Forelimb muscle (tissue), 1 donor: ENCODE results near the gene DUT. TPM values are rescaled to one million over a fixed set of nuclear protein-coding genes. Genes with fewer than 3 reads are reported as not detected.

Experiments used
- DNase-seq: peaks from one replicate; pipeline ENCODE4 v3.0.0-alpha.2; 2013; ENCODE audit warnings: low read depth
- polyA plus RNA-seq: library from polyadenylated mRNA; unstranded; fragments of 120-200 nt; gene quantifications from one replicate; pipeline ENCODE4 v1.2.1, GENCODE V29; 2013; ENCODE audit not compliant: insufficient read length

The DUT gene
- polyA plus RNA-seq, 1 donor: 107 TPM

DNA sequence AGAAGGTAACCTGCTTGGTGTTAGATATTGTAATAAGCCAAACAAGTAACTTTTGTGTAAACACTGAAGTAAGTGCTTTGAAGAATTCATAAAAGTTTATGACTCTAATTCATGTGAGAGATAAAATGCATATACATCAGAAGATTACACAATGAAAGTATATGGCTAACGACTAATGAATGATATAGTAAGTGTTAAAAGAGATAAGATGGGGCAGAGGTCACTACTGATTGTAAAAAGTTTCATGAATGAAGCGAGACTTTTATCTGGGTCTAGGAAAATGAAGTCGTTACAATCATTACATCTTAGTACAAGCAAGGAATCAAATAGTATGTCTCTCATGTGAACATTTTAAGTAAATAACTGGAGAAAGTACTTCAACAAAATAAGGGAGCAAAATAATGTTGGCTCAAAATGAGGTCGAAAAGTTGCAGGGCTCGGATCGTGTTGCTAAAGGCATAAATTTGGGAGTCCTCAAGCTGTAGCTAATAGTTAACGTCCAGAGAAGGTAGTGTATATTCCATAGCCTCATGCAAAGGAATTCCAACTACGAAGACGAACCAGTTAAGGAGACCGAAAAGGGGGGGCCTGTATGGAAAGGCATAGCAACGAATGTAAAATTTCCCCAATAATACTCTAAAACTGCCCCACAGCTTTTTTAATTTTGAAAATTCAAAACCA, 984 bp upstream of the DUT start:
- DNase-seq: no peak

DNA sequence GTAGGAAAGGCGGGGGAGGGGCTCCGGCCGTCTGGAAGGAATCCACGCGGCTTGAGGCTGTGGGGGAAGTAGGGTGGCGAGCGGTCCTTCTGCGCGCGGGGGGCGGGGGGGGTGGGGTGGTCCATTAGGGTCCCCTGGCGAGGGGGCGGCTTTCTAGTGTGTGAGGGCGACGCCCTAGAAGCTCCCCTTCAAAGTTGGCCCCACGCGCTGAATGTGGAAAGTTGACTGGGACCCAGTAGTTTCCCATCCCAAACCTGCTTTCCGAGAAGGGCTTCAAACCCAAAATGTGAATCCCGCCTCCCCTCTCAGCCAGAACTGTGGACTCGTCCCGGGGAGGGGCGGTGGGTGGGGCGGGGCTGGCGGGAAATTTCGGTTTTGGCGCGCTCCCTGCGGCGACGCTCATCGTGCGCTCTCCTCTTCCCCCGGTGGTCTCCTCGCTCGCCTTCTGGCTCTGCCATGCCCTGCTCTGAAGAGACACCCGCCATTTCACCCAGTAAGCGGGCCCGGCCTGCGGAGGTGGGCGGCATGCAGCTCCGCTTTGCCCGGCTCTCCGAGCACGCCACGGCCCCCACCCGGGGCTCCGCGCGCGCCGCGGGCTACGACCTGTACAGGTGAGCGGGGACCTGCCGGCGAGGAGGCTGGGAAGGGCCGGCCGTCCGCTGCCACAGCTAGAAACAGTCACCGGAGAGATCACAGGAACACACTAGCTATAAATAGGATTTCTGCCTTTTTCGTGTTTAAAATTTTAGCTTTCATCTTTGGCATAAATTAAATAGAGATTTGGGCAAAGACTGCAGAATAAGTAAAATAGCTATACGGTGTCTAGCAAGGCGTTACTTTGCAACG, 790 bp downstream of the DUT start:
- peak; percentile 35 for DNase-seq

- DNase-seq: no peak
Measured at GRCh38 chr15:48332642-48333034, 1.4 kb downstream of the DUT start.

- DNase-seq: no peak
Measured at GRCh38 chr15:48333540-48333939, 2.3 kb downstream of the DUT start.

GRCh38 chr15:48334260-48334659, 3.0 kb downstream of the DUT start:
- no peak for DNase-seq

GRCh38 chr15:48336940-48337339, 5.7 kb downstream of the DUT start:
- DNase-seq: no peak

- no peak for DNase-seq
Measured at GRCh38 chr15:48337607-48338006, 6.4 kb downstream of the DUT start.

DNA sequence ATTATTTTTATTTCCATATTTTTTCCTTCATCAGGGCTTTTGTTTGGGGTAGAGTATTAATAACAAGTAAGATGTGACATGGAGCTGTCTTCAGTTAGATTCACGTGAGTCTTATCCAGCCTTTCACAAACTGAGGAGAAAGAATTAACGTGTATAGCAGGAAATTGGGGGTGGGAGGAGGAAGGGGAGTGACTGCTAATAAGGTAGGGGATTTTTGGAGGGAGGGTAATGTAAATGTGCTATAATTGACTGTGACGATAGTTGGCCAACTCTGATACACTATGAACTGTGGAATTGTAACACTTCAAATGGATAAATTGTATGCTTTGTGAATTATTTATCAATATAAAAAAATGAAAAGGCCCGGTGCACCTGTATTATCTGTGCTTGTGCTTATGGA, 8.9 kb downstream of the DUT start:
- no peak for DNase-seq

DNA sequence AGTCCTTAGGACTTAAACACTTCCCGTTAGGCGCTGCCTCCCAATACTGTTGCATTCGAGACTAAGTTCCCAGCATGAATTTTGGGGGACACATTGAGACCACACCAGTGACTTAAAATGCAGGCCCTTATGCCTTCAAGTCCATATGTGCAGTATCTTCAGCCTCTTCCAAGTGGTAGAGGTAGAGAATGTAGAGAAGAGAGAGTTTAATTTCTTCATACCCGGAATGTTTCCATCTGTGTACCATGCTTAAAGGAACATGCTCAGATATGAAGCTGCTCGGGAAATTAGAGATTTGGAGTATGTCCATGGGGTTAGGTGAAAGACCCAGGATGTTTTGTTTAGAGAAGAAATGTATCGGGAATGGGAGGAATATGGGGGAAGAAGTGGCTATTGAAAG, 12.6 kb downstream of the DUT start:
- no peak for DNase-seq

GRCh38 chr15:48345516-48345915, 14.3 kb downstream of the DUT start:
- DNase-seq: no peak

DNA sequence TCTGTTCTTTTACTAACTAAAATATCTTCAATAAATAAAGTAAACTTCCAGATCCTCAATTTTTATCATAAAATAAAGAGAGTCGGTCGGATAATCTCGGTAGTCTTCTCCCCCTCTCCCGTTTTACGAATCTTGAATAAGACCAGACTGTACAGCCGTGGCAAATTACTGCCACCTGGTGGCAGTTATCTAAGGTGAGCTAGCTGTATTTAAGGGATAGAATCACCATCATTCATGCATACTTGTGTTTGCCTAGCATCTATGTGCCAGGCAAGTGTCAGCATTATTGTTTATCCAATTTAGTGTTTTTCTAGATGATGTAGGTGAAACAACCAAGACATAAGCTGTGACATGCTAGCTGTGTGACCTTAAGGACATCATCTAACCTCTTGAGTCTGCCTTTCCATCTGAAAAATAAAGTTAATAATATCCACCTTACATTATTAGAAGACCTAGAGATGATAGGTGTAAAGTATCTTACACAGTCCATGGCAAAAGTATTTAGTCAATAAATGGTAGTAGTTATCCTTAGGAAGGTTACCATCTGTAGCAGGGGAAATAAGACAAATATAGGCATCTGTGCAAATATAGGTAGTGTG, 21.3 kb downstream of the DUT start:
- no peak for DNase-seq

- no peak for DNase-seq
Measured at GRCh38 chr15:48354694-48355303, 23.6 kb downstream of the DUT start.

GRCh38 chr15:48355377-48355776, 24.1 kb downstream of the DUT start:
- no peak for DNase-seq

DNA sequence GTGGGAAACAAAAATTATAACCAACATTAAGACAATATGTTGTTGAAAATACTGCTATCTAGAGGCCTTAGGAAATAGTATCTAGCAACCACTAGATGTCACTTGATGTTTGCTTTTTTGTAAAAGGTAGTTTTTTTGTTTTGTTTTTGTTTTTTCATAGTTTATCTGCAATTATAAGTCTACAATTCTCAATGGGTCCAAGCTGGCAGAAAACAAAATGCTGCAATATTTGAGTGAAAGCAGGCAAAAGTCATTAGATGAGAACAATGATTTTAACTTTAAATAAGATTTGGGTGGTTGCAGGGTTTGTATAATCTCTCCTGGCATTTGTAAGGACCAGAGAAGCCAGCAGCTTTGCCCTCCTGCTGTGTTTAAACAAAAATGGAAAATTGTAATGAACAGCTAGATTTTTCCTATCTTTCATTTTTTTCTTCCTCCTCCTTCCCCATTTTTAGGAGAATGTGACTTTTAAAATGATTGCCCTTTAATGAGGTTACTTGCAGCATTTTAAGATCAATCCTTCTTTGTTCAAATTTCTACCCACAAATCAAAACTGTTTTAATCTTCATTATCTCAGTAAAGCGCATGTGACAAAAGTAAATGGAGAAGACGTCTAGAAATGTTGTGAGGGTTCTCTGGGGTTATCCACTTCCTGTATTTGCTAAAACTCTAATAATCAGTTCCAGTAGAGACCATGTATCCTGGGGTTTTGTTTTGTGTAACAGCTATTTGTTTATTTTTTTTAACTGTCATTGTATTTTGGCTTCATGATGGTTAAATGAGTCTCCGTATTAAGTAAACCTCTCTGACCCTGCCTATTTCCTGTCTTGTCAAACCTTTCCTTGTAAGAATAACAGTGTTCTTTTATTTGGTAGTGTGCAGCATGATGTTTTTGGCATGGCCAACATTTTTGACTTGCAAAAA, 27.3 kb downstream of the DUT start:
- peak; percentile 52 for DNase-seq

- DNase-seq: no peak
Measured at GRCh38 chr15:48360841-48361240, 29.6 kb downstream of the DUT start.

DNA sequence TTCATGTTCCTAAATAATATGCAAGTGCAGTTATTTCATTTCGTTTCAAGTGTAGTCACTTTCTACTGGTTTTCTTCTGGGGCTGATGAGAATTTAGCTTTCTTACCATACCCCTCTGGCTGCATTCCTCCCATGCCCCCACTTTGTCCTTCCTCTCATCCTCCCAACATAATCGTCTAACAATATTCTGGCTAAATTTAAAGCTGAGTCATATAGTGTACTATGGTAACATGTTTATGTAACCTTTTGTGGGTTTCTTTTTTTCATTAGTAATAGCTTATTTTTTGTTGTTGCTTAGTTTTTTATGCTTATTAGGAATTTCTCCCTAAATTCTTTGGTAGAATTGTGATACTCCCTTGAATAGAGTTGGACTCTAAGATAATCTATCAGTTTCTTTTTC, 30.5 kb downstream of the DUT start:
- DNase-seq: no peak

- no peak for DNase-seq
Measured at GRCh38 chr15:48363474-48363873, 32.2 kb downstream of the DUT start.

GRCh38 chr15:48365575-48365974, 34.3 kb downstream of the DUT start:
- no peak for DNase-seq

DNA sequence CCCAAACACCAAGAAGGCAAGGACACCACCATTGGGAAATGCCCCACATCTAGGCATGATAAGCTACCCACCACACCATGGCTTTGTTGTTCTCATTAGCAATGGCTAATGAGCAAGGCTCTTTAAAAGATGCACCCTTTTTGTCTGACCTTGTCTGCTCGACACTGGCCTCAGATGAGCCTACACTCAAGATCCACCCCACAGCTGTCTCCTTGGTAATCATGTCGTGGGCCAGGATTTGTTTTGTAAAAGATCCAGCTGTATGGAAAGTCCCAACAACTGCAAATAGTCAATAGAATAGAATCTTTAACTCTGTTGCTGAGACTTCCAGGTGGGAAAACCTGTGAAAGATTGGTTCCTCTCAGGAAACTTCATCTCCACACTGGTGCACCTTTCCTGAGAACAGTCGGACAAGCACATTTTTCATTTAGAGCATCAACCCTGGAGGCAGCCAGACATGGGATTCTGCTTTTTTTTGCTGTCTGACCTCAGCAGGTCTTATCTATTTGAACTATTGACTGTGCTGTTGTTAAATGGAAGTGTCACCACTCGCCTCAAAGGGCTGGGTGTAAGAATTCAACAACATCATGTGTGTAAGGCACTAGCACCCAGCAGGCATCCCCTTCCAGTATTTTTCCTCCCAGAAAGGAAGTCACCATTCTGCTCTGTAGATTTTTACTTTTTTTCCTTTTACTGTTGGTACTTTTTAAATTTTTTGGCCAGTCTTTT, 35.5 kb downstream of the DUT start:
- no peak for DNase-seq

GRCh38 chr15:48367483-48367882, 36.3 kb downstream of the DUT start:
- DNase-seq: no peak

DNA sequence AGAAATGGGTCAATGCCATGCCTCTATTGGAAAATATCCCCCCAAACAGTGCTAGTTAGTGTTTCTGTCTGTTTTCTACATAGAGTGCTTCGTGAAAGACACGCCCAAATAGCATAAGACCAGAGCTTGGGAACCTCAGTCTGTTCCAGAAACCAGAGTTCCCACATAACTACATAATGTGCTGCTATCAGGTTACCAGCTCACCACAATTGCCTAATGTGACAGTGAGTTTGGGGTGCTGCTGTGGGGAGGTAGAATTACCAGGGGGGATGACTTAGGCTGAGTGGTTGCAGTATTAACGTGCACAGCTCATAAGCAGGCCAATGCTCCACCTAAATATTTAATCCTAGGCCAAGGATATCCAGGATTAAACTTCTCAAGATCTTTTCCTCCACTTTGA, 39.2 kb downstream of the DUT start:
- no peak for DNase-seq
